GM12891 (cell line): ENCODE measurements around the gene TIFAB.
A peak's percentile ranks its signal among the peaks of the same experiment; 100 is the strongest.

ENCODE experiments used
- DNase-seq: peaks from one replicate; pipeline ENCODE4 v3.0.0; 2011; ENCODE audit warnings: low spot score; ENCODE audit not compliant: insufficient read length
- FAIRE-seq: peaks from 2 replicates; lab custom pipeline; 2011; peaks lifted over from hg19 to GRCh38; lab: Jason Lieb, UNC
- PAX5 ChIP-seq: IDR thresholded peaks from 2 replicates; pipeline ENCODE4 v1.6.1; 2011; ENCODE audit warnings: low read length, moderate library complexity, mild to moderate bottlenecking; ENCODE audit not compliant: insufficient read depth, severe bottlenecking
- POLR2A ChIP-seq: IDR thresholded peaks from 2 replicates; pipeline ENCODE4 v1.6.1; 2011; ENCODE audit warnings: low read depth, low read length, control low read depth
- POLR2AphosphoS5 ChIP-seq: IDR thresholded peaks from 2 replicates; pipeline ENCODE4 v1.6.1; 2011; ENCODE audit warnings: low read depth, low read length, control low read depth
- POU2F2 ChIP-seq: IDR thresholded peaks from 2 replicates; pipeline ENCODE4 v1.6.1; 2011; ENCODE audit warnings: low read depth, mild to moderate bottlenecking, control low read depth, low read length, moderate library complexity
- SPI1 ChIP-seq: IDR thresholded peaks from 2 replicates; pipeline ENCODE4 v1.6.1; 2011; ENCODE audit warnings: low read depth, low read length, control low read depth
- TAF1 ChIP-seq: IDR thresholded peaks from 2 replicates; pipeline ENCODE4 v1.6.1; 2011; ENCODE audit warnings: low read depth, low read length, control low read depth

The TIFAB gene

GRCh38 chr5:135439231-135440205, 12.6 kb downstream of the TIFAB start:
- DNase-seq (no peak), FAIRE-seq (no peak)
- TF ChIP-seq POLR2AphosphoS5 (no peak), TAF1 (no peak), PAX5 (no peak), POU2F2 (no peak), SPI1 (no peak), POLR2A (no peak)

GRCh38 chr5:135438636-135439221, 13.4 kb downstream of the TIFAB start:
- DNase-seq, result no peak
- no peak for FAIRE-seq
- TF ChIP-seq PAX5 (no peak), POLR2AphosphoS5 (no peak), TAF1 (no peak)

GRCh38 chr5:135437796-135438560, 14.2 kb downstream of the TIFAB start:
- DNase-seq, result no peak
- FAIRE-seq, result no peak
- TF ChIP-seq PAX5, result no peak

- DNase-seq, result no peak
- peak; percentile 50 for FAIRE-seq
- TF ChIP-seq TAF1, result no peak
- no peak for TF ChIP-seq POLR2A
- no peak for TF ChIP-seq PAX5
- no peak for TF ChIP-seq POLR2AphosphoS5
- peak; percentile 66 for TF ChIP-seq SPI1
- TF ChIP-seq POU2F2, result no peak
Measured at GRCh38 chr5:135437422-135437795, 14.7 kb downstream of the TIFAB start.

- DNase-seq, result no peak
- no peak for TF ChIP-seq TAF1
- TF ChIP-seq POU2F2, result no peak
- TF ChIP-seq POLR2AphosphoS5, result no peak
- no peak for TF ChIP-seq POLR2A
- TF ChIP-seq SPI1, result no peak
- no peak for TF ChIP-seq PAX5
- FAIRE-seq, result no peak
Measured at GRCh38 chr5:135436951-135437418, 15.2 kb downstream of the TIFAB start.

GRCh38 chr5:135435467-135436330, 16.5 kb downstream of the TIFAB start:
- TF ChIP-seq PAX5 (no peak), TAF1 (no peak), POLR2AphosphoS5 (no peak), SPI1 (no peak), POLR2A (no peak), POU2F2 (no peak)
- no peak for DNase-seq
- FAIRE-seq, result no peak

- no peak for FAIRE-seq
- no peak for TF ChIP-seq SPI1
- no peak for TF ChIP-seq POLR2AphosphoS5
- no peak for TF ChIP-seq TAF1
- TF ChIP-seq POLR2A, result no peak
- TF ChIP-seq PAX5, result no peak
- no peak for TF ChIP-seq POU2F2
- no peak for DNase-seq
Measured at GRCh38 chr5:135434591-135435466, 17.3 kb downstream of the TIFAB start.

GRCh38 chr5:135433681-135434426, 18.3 kb downstream of the TIFAB start:
- FAIRE-seq (no peak), DNase-seq (no peak)
- TF ChIP-seq POU2F2, result no peak
- no peak for TF ChIP-seq SPI1
- no peak for TF ChIP-seq POLR2AphosphoS5
- TF ChIP-seq POLR2A, result no peak
- no peak for TF ChIP-seq PAX5
- no peak for TF ChIP-seq TAF1
